NCI-H187 (cell line): Measurements from ENCODE around the gene GOLGA8H.
"Not testable (repeated sequence)": the region's sequence is repeated elsewhere in the genome, so short reads cannot be mapped to it uniquely, and the experiment has no call there.

ENCODE experiments used
- DNase-seq, 2 experiments: peaks; one replicate each; lab custom pipeline; 2025; lab: John Stamatoyannopoulos, UW

GOLGA8H gene, protein sequence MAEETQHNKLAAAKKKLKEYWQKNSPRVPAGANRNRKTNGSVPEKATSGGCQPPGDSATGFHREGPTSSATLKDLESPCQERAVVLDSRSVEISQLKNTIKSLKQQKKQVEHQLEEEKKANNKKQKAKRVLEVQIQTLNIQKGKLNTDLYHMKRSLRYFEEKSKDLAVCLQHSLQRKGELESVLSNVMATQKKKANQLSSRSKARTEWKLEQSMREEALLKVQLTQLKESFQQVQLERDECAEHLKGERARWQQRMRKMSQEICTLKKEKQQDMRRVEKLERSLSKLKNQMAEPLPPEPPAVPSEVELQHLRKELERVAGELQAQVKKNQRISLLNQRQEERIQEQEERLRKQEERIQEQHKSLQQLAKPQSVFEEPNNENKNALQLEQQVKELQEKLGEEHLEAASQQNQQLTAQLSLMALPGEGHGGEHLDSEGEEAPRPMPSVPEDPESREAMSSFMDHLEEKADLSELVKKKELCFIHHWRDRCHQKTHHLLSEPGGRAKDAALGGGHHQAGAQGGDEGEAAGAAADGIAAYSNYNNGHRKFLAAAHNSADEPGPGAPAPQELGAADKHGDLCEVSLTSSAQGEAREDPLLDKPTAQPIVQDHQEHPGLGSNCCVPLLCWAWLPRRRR

DNA sequence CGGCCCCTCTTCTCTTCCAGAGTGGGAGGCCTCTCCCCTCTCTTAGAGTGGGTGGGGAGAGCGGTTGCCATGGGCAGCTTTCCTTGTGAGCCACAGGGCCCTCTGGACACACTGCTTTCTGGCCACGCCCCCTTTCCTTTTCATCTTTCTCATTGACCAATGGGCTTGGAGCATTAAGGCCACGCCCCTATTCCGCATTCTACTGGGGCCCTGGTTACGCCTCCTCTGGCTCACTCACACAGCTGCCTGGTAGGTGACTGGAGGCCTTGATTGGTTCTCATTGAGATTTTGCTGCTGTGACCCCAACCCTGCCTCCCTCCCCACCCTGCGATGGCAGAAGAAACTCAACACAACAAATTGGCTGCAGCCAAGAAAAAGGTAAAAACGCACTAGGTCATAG is at the start of gene GOLGA8H:
GOLGA8H (plus strand) TSS at position 233 of the 400 bp plus-strand sequence; CDS start at position 331, 98 bp downstream.
- not testable (repeated sequence) for DNase-seq

DNA sequence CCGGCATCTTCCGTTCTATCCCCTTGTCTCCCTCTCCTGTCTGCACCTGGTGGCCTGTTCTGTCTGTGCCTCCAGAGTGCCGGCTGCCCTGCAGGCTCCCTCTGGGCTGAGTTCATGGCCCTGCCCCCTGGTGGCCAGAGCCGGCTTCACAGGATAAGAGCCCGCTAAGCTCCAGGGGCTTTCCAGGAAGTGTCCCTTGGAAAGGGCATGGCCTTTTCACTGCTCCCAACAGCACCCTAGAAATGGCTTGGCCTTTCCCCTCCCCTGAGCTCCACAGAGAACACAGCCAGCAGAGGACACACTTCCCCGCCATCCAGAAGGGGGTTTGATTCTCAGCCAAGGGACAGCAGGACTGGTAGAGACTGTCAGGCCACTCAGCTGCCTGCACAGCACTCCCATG is 36.9 kb upstream of the GOLGA8H start:
- DNase-seq: not testable (repeated sequence)

DNA sequence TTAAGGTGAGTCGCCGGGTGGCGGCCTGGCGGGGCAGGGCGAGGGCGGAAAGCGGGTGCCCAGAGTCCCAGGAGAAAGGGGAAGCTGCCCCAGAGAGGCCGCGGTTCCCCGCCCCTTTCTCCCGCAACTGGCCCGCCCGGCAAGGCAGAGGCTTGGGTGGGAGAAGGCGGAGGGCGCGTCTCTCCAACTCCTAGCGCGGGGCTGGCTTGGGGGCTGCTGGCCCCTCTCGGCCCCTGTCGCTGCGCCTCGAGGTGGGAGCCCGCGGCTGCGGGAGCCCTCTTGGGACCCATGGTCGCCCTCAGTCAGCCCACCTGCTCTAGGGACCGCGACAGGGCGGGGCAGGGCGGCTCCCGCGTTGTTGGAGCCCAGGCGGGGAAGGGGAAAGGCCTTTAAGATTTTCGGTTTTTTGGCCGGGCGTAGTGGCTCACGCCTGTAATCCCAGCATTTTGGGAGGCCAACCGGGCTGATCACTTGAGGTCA is 30.8 kb upstream of the GOLGA8H start:
- not testable (repeated sequence) for DNase-seq

DNA sequence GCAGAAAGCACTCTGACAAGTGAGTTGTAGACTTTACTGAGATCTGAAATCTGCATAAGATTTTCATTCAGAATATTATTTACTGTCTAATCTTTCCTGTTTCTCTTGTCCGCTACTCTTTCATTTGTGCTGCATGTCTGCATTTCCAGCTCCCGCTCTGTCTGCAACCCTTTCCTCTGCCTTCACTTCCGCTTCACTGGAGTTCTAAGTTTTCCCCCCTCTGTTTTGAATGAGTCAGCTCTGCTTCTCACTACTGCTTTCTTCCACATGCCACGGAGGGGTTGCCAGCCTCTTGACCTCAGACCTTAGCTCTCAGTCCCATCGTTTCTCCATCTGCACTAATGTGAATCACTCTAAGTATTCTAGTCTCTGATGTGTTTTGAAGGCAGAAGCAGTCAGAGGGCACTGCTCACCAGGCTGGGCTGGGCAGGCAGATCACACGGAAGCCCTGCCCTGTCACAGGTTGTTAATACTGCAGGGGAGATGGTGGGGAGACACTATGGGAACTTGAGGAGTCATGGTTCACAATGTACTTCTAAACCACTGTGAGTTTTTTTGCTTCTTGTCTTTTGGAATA is 24.3 kb upstream of the GOLGA8H start:
- DNase-seq: not testable (repeated sequence)

DNA sequence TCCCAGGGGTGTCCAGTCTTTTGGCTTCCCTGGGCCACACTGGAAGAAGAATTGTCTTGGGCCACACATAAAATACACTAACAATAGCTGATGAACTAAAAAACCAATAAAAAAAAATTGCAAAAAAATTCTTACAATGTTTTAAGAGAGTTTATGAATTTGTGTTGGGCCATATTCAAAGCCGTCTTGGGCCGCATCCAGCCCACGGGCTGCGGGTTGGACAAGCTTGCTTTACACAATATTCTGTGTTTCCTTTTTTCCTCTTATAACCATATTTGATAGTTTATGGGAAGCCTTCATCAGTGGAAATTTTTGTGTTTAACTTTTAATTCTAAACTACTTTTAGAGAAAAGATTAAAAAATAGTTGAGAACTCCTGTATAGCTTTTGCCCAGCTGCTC is 23.1 kb upstream of the GOLGA8H start:
- DNase-seq: not testable (repeated sequence)

DNA sequence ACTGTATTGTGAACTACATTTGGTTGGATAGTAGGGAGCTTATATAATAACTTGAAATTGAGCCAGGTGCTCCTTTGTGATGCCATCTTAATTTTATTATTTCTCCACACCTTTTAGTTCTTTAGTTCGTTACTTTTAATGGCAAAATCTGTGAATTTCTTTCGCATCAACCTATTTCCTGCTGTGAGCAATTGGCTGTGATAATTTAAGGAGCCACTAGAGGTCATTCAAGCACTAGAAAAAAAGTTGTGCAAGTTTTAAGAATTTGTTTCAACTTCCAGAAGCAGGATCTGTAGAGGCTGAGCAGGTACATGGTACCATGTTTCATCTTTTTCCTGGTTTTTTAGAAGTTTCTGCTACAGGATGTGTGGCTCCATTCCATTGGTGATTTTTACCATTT is 4.9 kb upstream of the GOLGA8H start:
- not testable (repeated sequence) for DNase-seq

DNA sequence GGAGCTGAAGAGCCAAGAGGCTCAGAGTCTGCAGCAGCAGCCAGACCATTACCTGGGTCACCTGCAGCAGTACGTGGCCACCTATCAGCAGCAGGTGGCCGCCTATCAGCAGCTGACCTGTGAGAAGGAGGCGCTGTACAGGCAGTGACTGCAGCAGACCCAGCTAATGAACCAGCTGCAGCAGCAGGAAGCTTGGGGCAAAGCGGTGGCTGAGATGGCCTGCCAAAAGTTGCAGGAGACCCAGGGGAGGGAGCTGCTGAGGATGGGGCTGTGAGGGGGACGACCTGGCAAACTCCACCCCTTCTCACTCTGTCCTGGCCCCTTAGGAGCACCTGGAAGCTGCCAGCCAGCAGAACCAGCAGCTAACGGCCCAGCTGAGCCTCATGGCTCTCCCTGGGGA is 8.4 kb downstream of the GOLGA8H start:
- not testable (repeated sequence) for DNase-seq

DNA sequence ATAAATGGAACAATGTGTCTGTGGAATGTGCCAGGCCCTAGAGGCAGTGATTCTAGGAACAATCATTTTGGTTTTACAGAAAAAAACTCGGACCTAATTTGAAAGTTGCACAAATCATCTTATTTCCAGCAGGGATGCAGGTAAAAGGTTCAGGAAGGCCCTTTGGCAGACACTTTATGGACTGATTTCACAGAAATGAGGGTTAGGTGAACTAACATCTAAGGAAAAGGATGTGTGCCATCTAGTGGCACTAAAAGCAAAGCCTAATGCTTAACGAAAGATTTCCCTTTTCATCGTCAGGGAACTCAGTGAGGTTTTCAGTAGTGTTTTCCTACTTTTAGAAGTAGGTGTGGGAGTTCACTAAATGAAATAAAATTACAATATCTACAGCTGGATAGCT is 17.5 kb downstream of the GOLGA8H start:
- not testable (repeated sequence) for DNase-seq

DNA sequence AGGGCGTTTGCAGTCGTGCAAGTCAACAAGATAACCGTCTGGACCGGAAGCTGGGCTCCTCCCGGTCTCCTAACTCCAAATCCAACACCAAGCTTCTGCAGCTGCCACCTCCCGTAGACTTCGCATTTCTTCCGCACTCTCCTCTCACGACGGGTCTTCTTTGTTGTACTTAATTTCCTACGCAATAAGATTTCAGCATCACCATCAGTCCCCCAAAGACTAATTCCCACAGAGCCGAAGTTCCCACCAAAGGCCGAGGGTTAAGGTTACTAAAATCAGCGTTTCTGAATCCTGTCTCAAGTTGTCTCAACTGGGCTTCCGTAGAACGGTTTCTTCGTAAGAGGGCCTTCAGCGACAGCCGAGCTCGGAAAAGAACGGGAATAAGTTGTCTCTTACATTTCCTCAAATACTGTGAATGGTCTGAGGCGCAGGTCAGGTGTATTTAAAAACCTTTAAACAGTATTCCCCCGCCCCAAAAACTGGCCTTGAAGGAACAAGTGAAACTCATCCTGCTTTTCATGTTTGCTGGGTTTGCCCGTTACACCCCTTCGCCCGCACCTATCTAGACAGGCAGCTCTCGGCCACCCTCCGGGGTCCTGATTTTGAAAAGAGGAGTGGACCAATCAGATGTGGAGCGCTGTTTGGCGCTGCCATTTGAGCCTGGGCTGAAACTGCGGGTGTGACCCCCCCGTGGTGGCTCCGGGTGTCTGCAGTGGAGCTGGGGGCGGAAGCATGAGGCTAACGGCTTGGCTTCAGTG is 21.8 kb downstream of the GOLGA8H start, which contains the start of gene ARHGAP11B:
ARHGAP11B (plus strand) TSS at position 693 of the 758 bp plus-strand sequence.
- DNase-seq: not testable (repeated sequence)

DNA sequence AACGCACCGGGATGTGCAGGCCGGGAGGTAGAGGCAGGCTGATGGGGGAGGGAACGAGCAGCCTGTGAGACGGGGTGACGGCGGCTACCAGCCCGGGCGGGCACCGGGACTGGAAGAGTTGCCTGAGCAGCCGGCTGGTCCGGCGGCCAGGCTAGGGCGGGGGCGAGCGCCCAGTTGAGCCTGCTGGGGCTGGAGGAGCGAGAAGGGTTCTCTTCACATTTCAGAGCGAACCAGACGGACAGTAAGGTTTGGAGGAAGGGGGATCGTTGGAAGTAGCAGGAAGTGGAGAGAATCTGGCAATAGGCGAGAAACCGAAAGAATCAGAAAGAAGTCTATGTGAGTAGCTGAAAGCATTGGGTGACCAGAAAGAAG is 22.4 kb downstream of the GOLGA8H start:
- DNase-seq: not testable (repeated sequence)

DNA sequence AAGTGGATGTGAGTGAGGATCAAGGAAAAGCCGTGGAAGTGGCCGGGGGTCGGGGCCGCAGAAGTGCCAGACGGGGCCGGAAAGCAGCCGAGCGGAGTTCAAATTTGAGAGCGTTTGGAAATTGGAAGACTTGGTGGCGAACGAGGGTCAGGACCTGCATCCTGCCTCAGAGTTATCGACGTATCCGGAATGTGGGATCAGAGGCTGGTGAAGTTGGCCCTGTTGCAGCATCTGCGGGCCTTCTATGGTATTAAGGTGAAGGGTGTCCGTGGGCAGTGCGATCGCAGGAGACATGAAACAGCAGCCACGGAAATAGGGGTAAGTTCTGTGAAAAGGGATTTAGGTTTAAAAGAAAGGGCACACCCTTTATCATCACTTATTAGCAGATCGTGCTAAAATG is 22.8 kb downstream of the GOLGA8H start:
- not testable (repeated sequence) for DNase-seq

DNA sequence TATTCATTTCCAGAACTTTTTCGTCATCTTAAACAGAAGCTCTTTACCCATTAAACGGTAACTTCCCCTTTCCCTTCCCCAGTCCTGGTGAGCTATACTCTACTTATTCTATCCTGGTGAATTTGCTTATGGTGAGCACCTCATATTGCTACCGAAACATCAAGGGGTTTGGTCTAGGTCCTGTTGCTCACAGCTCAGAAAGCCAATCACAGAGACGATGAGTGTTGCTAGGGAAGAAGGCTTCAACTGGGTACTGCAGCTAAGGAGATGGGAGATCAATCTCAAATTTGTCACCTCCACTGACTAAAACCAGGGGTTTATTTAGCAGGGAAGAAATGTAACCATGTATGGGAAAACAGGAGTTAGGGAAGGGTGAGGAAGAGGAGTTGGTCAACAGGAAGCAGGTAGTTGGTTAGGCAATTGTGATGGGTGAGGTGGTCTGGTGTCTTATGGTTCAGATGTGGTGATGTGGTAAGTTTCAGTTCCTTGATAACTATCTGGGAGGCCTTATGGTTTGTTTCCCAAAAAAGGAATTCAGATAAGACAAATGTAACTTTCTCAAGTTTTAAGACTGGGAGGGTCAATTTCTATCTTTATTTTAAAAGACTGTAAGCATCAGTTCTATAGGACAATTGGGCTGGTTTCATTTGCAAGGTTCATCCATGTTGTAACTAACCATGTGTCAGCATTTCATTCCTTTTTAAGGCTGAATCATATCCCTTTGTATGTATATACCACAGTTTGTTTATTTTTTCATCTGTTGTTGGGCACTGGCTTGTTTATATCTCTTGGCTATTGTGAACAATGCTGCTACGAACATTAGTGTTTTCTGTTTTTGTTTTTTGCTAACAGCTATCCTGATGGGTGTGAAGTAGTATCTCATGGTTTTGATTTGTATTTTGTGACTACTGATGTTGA is 46.4 kb downstream of the GOLGA8H start:
- DNase-seq: no peak

DNA sequence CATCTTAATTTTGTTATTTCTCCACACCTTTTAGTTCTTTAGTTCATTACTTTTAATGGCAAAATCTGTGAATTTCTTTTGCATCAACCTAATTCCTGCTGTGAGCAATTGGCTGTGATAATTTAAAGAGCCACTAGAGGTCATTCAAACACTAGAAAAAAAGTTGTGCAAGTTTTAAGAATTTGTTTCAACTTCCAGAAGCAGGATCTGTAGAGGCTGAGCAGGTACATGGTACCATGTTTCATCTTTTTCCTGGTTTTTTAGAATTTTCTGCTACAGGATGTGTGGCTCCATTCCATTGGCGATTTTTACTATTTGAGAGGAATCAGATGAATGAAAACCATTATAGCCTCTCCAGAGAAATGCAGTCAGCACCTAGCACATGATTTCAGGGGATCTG is 57.3 kb downstream of the GOLGA8H start:
- DNase-seq: not testable (repeated sequence)
